H1 (cell line): Measurements from ENCODE around the gene CDKL1. TPM values are rescaled to one million over a fixed set of nuclear protein-coding genes. Genes with fewer than 3 reads are reported as not detected.

Experiments
- polyA plus RNA-seq, 7 experiments: library from polyadenylated mRNA; depleted of rRNA in 3 of 7; stranded (reverse) in 5 of 7; unstranded in 2 of 7; fragments of >200 nt in 5 of 7; fragments of 200-250 nt in 2 of 7; gene quantifications; 1 replicate in 5 of 7; 2 replicates in 1 of 7; 4 replicates in 1 of 7; pipeline versions ENCODE4 v1.2.1 to v1.2.3, GENCODE V29; 2011 to 2013; ENCODE audit warnings: missing spikeins in 2 of 7, mixed read lengths in 2 of 7
- total RNA-seq: library from RNA; stranded (reverse); fragmentation: NEBNext Ultra II Directional; extraction: Animal tissue kit (Norgen Biotek cat#: 25700); gene quantifications from 2 replicates; pipeline ENCODE4 v1.2.1, GENCODE V29; 2021
- TF ChIP-seq, protein P1 (sequence below): IDR thresholded peaks from 2 replicates; pipeline ENCODE4 v1.6.1; 2011; ENCODE audit warnings: low read depth, mild to moderate bottlenecking, low read length; ENCODE audit not compliant: insufficient read depth

Gene CDKL1
- total and polyA plus RNA-seq, 2 of the 8 experiments (the other 6 are each of a cell fraction or from before 2014, with no cell fraction given): 1.2 to 2.2 TPM

- TF ChIP-seq, protein P1, sequence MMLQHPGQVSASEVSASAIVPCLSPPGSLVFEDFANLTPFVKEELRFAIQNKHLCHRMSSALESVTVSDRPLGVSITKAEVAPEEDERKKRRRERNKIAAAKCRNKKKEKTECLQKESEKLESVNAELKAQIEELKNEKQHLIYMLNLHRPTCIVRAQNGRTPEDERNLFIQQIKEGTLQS: no peak
These were observed 14.8 kb downstream of the CDKL1 start (continued) for GRCh38 chr14:50381823-50382287.
